Endodermal cell (in vitro differentiated cells): ENCODE data around the gene LRRC47. TPM values are rescaled to one million over a fixed set of nuclear protein-coding genes. Genes with fewer than 3 reads are reported as not detected.
A peak's percentile ranks its signal among the peaks of the same experiment; 100 is the strongest.

Experiments
- DNase-seq: peaks from one replicate; pipeline ENCODE4 v3.0.0-alpha.2; 2017
- H3K27ac ChIP-seq: 2 replicates; pipeline ENCODE4 v1.5.1; 2013; ENCODE audit warnings: mild to moderate bottlenecking, low read depth, low read length, moderate library complexity
- H3K27me3 ChIP-seq: 2 replicates; pipeline ENCODE4 v1.6.1; 2013; ENCODE audit warnings: mild to moderate bottlenecking, low read length, moderate library complexity; ENCODE audit not compliant: insufficient read depth, control insufficient read depth, poor library complexity, severe bottlenecking
- H3K36me3 ChIP-seq: 2 replicates; pipeline ENCODE4 v1.7.0; 2013; ENCODE audit warnings: mild to moderate bottlenecking, low read length, moderate library complexity; ENCODE audit not compliant: control insufficient read depth, insufficient read depth
- H3K4me1 ChIP-seq: one replicate; pipeline ENCODE4 v1.7.0; 2013; ENCODE audit warnings: low read length; ENCODE audit not compliant: control insufficient read depth, insufficient read depth
- H3K4me3 ChIP-seq: 2 replicates; pipeline ENCODE4 v1.5.1; 2013; ENCODE audit warnings: mild to moderate bottlenecking, low read length, moderate library complexity
- H3K9ac ChIP-seq: 2 replicates; pipeline ENCODE4 v1.6.1; 2013; ENCODE audit warnings: mild to moderate bottlenecking, low read length, moderate library complexity; ENCODE audit not compliant: poor library complexity, severe bottlenecking; ENCODE audit errors: extremely low read depth
- H3K9me3 ChIP-seq: 2 replicates; pipeline ENCODE4 v1.6.1; 2013; ENCODE audit warnings: mild to moderate bottlenecking, low read length, moderate library complexity; ENCODE audit not compliant: control insufficient read depth
- H3K27ac Mint-ChIP-seq: 2 replicates; pipeline ENCODE4 v1.8.0; 2020; ENCODE audit warnings: mixed read lengths
- H3K27me3 Mint-ChIP-seq: 2 replicates; pipeline ENCODE4 v1.8.0; 2021; ENCODE audit warnings: mild to moderate bottlenecking, mixed read lengths; ENCODE audit not compliant: insufficient read depth
- H3K36me3 Mint-ChIP-seq: 2 replicates; pipeline ENCODE4 v1.8.0; 2020; ENCODE audit warnings: low read depth, mixed read lengths
- H3K4me1 Mint-ChIP-seq: 2 replicates; pipeline ENCODE4 v1.8.0; 2020; ENCODE audit warnings: mixed read lengths
- H3K4me3 Mint-ChIP-seq: 2 replicates; pipeline ENCODE4 v1.8.0; 2020; ENCODE audit warnings: mild to moderate bottlenecking, moderate library complexity, mixed read lengths
- H3K9me3 Mint-ChIP-seq: 2 replicates; pipeline ENCODE4 v1.8.0; 2020; ENCODE audit warnings: mild to moderate bottlenecking, mixed read lengths
- WGBS, 2 experiments: methylation state at CpG; one replicate each; pipeline versions ENCODE4 v1.1.5 to v1.1.7; 2013; ENCODE audit warnings: missing lambda C conversion rate in 2 of 2, mixed read lengths in 1 of 2; ENCODE audit not compliant: insufficient coverage in 1 of 2, insufficient read length in 1 of 2; 5-methylcytosine and 5-hydroxymethylcytosine counted together
- total RNA-seq, 2 donors: library from RNA; stranded (reverse); fragmentation: NEBNext Ultra II Directional in 1 of 2; extraction: Animal tissue kit (Norgen Biotek cat#: 25700) in 1 of 2; gene quantifications; 2 replicates in 1 of 2; 3 replicates in 1 of 2; pipeline ENCODE4 v1.2.1, GENCODE V29; 2021
- TF ChIP-seq, protein P1 (sequence below): fragments of 200-600 bp; sonication (generic); conservative IDR thresholded peaks from 2 replicates; pipeline ENCODE4 v1.5.0; 2021; ENCODE audit warnings: antibody characterized with exemption, mild to moderate bottlenecking

The LRRC47 gene
- total RNA-seq, 2 donors from 2014 or later: 49.9 to 59.7 TPM

DNA sequence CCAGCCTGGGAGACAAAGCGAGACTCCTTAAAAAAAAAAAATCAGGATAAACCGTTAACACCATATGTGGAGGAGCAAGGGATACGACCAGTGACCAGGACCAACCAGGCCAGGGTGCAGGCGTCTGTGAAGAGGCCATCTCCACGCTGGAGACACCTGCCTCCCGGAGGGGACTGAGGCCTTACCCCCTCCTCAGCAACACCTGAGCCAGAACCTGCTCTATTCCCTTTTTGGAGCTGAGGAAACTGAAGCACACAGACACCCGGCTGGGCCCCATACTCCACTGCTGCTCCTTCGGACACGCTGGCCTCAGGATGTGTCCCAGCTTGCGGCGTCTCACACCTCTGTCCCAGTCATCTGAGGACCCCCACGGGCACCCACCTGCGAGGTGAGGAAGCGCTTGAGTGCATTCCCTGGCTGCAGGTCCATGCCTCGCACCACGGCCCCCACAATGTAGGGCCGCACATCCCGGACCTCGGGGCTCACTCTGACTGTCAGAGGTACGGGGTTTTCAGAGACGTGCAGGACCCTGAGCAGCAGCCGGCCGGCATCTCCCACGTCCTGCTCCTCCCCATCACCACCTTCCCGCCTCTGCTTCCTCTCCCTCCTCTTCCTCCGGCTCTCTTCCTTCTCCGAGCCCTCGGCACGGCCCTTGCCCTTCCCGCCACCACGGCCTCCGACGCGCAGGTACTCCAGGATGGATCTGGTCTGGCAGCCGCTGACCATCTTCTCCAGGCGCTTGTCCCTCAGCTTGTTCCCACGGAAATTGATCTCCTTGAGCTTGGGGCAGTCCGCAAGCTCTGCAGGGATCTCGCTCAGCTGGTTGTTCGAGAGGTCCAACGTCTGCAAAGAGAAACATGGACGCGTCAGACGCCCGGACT is 9.6 kb downstream of the LRRC47 start:
- TF ChIP-seq, protein P1, sequence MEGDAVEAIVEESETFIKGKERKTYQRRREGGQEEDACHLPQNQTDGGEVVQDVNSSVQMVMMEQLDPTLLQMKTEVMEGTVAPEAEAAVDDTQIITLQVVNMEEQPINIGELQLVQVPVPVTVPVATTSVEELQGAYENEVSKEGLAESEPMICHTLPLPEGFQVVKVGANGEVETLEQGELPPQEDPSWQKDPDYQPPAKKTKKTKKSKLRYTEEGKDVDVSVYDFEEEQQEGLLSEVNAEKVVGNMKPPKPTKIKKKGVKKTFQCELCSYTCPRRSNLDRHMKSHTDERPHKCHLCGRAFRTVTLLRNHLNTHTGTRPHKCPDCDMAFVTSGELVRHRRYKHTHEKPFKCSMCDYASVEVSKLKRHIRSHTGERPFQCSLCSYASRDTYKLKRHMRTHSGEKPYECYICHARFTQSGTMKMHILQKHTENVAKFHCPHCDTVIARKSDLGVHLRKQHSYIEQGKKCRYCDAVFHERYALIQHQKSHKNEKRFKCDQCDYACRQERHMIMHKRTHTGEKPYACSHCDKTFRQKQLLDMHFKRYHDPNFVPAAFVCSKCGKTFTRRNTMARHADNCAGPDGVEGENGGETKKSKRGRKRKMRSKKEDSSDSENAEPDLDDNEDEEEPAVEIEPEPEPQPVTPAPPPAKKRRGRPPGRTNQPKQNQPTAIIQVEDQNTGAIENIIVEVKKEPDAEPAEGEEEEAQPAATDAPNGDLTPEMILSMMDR: no peak
- H3K36me3 Mint-ChIP-seq: peaks cover 65% of the 10 kb centered on the region
- H3K9me3 Mint-ChIP-seq: no peaks in the 10 kb centered on the region
- H3K27ac Mint-ChIP-seq: peak overlapping the region; percentile 52
- H3K27me3 Mint-ChIP-seq: no peaks in the 10 kb centered on the region
- Histone ChIP-seq H3K9ac (no peak overlapping the region), H3K27ac (no peak overlapping the region), H3K4me1 (no peaks in the 10 kb centered on the region), H3K9me3 (no peaks in the 10 kb centered on the region), H3K36me3 (peaks cover 53% of the 10 kb centered on the region), H3K27me3 (no peaks in the 10 kb centered on the region), H3K4me3 (no peak overlapping the region)
- no peak overlapping the region for H3K4me3 Mint-ChIP-seq
- H3K4me1 Mint-ChIP-seq: peaks cover 3% of the 10 kb centered on the region
- DNase-seq: no peak
- 93 to 94% methylated on average over 42 to 45 of the region's 45 CpGs for WGBS, 2 experiments

DNA sequence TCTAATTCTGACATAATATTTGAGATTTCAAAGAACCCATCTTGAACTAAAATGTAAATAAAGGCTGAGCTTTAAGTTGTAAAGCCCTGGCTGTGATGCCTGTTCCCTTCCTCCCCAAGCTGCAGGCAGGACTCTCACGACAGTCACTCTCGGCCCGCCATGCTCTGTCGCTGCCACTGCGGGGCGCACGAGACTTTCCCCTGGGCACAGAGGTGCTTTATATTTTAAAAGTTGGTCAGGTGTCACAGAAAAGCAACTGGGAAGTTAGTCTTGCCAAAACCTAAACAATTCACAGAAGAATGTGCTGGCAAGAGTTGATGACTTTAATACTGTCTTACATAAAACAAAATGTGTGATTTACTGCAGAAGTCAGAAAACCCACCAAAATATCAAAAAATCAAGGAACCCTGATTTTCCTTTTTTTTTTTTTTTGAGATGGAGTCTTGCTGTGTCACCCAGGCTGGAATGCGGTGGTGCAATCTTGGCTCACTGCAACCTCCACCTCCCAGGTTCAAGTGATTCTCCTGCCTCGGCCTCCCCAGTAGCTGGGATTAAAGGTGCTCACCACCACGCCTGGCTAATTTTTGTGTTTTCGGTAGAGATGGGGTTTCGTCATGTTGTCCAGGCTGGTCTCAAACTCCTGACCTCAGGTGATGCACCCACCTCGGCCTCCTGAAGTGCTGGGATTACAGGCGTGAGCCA is 10.7 kb downstream of the LRRC47 start:
- Mint-ChIP-seq H3K27me3 (no peaks in the 10 kb centered on the region), H3K4me1 (peaks cover 3% of the 10 kb centered on the region), H3K36me3 (peaks cover 76% of the 10 kb centered on the region), H3K27ac (peak overlapping the region; percentile 44), H3K4me3 (no peak overlapping the region), H3K9me3 (no peaks in the 10 kb centered on the region)
- H3K9me3 ChIP-seq: no peaks in the 10 kb centered on the region
- H3K27ac ChIP-seq: no peak overlapping the region
- peak; percentile 90 for DNase-seq
- peaks cover 62% of the 10 kb centered on the region for H3K36me3 ChIP-seq
- 85 to 86% methylated on average over 7 to 14 of the region's 14 CpGs for WGBS, 2 experiments
- TF ChIP-seq, protein P1: peak; percentile 77
- H3K9ac ChIP-seq: no peak overlapping the region
- no peaks in the 10 kb centered on the region for H3K4me1 ChIP-seq
- H3K27me3 ChIP-seq: no peaks in the 10 kb centered on the region
- H3K4me3 ChIP-seq: no peak overlapping the region

DNA sequence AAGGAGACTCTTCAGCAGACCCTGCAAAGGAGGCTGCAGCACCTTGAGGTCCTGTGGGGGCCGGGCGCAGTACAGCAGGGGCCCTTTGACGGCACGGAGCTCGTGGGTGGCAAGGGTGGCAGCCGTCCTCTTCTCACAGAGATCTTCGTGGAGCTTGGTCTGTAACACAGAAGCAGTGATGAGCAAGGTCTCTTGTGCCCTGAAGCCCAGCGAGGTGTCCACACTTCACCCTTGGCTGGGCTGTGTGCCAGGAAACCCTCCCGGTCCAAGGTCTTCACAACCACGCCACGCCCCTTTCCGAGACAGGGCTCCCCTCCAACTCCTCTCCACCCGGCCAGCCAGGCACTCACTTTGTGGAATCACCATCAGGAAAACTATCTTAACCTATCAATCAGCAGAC is 11.3 kb downstream of the LRRC47 start:
- Mint-ChIP-seq H3K4me3 (no peak overlapping the region), H3K9me3 (no peaks in the 10 kb centered on the region), H3K36me3 (peaks cover 82% of the 10 kb centered on the region), H3K27me3 (no peaks in the 10 kb centered on the region), H3K27ac (peak overlapping the region; percentile 44), H3K4me1 (peaks cover 3% of the 10 kb centered on the region)
- Histone ChIP-seq H3K4me3 (no peak overlapping the region), H3K36me3 (peaks cover 67% of the 10 kb centered on the region), H3K27ac (no peak overlapping the region), H3K27me3 (no peaks in the 10 kb centered on the region), H3K9ac (no peak overlapping the region), H3K9me3 (no peaks in the 10 kb centered on the region), H3K4me1 (no peaks in the 10 kb centered on the region)
- no peak for DNase-seq
- TF ChIP-seq, protein P1: no peak
- 93 to 97% methylated on average over 7 to 13 of the region's 13 CpGs for WGBS, 2 experiments
